DND-41 (cell line): ENCODE measurements around the gene ARHGAP21.

Experiments
- EZH2 ChIP-seq: IDR thresholded peaks from 3 replicates; pipeline ENCODE4 v1.6.1; 2012; ENCODE audit warnings: borderline replicate concordance, low read depth, mild to moderate bottlenecking, moderate library complexity, low read length, inconsistent platforms; ENCODE audit not compliant: severe bottlenecking
- TF ChIP-seq, protein P1 (sequence below): IDR thresholded peaks from 2 replicates; pipeline ENCODE4 v1.5.1; 2012; ENCODE audit warnings: borderline replicate concordance, low read length, moderate library complexity, mild to moderate bottlenecking; ENCODE audit not compliant: poor library complexity, severe bottlenecking; ENCODE audit errors: extremely low read depth

DNA sequence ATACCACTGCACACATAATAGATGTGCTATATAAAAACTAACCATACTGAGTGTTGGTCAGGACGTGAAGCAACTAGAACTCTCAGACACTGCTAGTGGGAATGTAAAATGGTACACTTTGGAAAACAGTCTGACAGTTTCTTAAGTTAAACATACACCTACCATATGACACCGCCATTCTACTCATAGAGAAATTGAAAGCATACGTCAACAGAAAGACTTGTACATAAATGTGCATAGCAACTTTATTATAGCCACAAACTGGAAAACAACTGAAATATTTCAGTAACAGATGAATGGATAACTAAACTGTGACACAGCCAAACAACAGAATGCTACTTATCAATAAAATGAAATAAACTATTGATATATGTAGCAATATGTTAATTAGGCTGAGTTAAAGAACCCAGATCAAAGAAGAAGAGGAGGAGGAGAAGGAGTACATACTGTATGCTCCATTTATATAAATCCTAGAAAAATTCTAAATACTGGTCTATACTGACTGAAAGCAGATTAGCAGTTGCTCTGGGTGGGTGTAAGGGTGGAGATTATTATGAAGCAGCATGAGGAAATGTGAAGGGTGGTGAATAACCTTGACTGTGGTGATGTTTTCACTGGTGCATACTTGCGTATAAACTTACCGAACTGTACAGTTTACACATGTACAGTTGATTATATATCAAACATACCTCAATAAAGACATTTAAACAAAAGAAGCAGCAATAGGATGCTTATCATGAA lies 48.6 kb downstream of the ARHGAP21 start:
- TF ChIP-seq, protein P1, sequence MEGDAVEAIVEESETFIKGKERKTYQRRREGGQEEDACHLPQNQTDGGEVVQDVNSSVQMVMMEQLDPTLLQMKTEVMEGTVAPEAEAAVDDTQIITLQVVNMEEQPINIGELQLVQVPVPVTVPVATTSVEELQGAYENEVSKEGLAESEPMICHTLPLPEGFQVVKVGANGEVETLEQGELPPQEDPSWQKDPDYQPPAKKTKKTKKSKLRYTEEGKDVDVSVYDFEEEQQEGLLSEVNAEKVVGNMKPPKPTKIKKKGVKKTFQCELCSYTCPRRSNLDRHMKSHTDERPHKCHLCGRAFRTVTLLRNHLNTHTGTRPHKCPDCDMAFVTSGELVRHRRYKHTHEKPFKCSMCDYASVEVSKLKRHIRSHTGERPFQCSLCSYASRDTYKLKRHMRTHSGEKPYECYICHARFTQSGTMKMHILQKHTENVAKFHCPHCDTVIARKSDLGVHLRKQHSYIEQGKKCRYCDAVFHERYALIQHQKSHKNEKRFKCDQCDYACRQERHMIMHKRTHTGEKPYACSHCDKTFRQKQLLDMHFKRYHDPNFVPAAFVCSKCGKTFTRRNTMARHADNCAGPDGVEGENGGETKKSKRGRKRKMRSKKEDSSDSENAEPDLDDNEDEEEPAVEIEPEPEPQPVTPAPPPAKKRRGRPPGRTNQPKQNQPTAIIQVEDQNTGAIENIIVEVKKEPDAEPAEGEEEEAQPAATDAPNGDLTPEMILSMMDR, result no peak
- TF ChIP-seq EZH2, result no peak
